GM18507 (cell line): ENCODE data around the gene CIB2.
A peak's percentile ranks its signal among the peaks of the same experiment; 100 is the strongest.

ENCODE experiments used
- DNase-seq: peaks from one replicate; pipeline ENCODE4 v3.0.0; 2011; ENCODE audit warnings: low read depth; ENCODE audit not compliant: insufficient read length; ENCODE audit errors: extremely low spot score
- FAIRE-seq: peaks from 2 replicates; lab custom pipeline; 2011; peaks lifted over from hg19 to GRCh38; lab: Jason Lieb, UNC

Gene CIB2

DNA sequence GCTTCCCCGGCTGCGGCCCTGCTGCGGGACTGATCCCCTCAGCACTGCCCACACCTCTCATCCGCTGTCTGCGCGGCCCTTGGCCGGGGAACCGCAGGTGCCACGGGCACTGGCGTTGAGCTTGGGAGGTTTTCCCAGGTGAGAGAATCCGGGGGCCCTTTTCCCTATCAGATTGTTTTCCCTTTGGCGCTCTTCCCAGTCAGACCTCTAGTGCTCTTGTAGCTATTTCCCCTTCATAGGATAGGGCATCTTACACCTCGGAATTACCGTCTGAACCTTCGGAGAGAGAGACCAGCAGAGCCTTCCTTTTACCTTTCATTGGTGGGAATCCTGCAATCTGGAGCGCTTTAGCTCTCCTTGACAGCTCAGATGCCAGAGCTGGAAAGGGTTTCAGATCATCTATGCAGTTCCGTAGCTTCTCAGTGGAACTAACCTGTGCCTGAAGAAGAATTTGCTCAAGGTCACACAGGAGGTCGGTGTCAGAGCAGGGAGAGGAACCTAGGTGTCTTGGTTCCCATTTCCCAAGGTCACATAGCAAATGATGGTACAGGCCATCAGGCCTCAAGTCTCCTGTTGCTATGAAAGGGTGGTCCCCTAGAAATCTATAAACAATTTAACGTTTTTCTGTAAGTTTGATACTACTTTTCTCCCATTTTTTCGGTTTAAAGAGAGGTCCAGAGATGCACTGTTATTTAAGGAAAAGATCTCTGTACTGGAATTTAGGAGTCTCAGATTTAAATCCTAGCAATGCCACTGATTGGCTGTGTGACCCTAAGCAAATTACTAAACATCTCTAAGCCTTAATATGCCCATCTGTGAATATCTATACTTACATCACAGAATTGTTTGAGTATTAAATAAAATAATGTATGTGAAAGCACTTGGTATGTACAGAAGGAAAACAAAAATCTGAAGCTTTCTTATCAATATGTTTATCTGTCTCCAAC is 18.8 kb upstream of the CIB2 start:
- FAIRE-seq (no peak), DNase-seq (no peak)

DNA sequence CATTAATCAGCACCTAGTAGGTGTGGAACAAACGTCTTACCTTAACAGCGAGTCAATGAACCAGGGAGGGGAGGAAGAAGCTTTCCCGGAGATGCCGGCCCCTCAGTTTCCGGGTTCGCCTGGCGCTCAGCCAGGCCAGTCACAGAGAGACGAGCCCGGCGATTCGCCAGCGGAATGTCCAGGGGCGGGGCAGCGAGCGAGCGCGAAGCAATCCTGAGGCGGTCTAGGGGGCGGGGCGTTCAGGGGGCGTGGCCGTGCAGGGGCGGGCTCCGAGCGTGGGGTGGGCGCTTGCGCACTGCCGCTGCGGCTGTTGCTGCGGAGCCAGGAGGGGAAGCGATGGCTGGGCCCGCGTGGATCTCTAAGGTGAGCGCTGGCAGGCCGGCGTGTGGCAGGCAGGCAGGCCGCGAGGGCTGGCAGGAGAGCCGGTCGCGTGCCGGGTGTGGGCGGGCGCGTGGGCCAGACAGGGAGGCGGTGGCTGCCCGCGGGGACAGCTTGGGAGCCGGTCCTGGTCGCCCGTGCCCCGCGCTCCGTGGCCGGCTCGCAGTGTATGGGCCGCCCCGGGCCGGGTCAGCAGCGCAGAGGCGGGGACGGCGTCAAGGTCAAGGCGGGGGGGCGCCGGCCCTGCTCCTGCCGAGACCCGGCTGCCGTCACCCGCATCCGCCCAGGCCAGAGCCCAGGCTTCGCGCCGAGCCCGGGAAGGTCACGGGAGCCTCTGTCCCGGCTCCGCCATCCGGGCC is 18.0 kb upstream of the CIB2 start, which contains the start of gene IDH3A:
TSS of gene IDH3A (plus strand) at position 295 of the 737 bp plus-strand sequence. CDS start at position 337, 42 bp downstream.
- FAIRE-seq: peak; percentile 93

GRCh38 chr15:78148392-78149067 is 17.3 kb upstream of the CIB2 start:
- DNase-seq (no peak), FAIRE-seq (no peak)

More for the DNA sequence above, 18.0 kb upstream of the CIB2 start, which contains the start of gene IDH3A:
- peak; percentile 94 for DNase-seq

DNA sequence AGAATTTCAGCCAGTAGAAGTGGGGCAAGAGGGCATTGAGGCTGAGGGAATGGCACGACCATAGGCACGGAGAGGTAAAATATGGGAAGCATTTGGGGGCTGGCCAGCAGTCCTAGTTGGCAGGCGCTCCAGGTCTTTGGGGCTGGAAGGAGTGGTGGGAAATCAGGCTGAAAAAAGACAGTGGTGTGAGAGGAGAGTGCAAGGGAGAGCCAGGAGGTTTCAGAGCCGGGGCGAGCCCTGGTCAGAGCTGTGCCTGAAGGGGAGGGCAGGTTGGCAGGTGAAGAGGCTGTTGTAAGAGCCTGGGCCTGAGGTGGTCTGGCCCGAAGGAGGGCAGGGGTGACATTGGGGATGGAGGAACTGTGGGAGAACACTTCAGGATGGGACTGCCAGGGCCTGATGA is 16.3 kb upstream of the CIB2 start:
- no peak for FAIRE-seq
- DNase-seq: no peak

- DNase-seq (no peak), FAIRE-seq (no peak)
Measured at GRCh38 chr15:78146425-78147154, 15.3 kb upstream of the CIB2 start.

DNA sequence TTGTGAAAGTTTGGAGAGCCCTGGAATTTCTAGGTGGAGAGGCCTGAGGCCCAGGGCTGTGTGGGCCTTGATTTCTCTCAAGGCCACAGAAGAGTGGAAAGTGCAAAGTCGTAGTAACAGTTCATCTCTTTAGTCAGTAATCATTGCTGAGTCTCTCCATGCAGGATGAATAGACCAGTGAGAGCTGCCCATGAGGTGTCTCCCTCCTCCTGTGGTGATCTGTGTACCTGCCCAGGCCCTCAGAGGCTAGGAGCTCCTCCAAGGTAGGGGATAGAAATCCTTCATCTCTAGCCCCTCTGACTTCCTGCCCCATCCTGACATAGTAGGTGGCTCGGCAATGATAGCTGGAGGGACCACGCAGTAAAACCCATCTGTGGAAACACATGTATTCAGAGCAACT is 11.1 kb upstream of the CIB2 start:
- DNase-seq: no peak
- FAIRE-seq: no peak

GRCh38 chr15:78140292-78140691 is 9.0 kb upstream of the CIB2 start:
- DNase-seq (no peak), FAIRE-seq (no peak)

DNA sequence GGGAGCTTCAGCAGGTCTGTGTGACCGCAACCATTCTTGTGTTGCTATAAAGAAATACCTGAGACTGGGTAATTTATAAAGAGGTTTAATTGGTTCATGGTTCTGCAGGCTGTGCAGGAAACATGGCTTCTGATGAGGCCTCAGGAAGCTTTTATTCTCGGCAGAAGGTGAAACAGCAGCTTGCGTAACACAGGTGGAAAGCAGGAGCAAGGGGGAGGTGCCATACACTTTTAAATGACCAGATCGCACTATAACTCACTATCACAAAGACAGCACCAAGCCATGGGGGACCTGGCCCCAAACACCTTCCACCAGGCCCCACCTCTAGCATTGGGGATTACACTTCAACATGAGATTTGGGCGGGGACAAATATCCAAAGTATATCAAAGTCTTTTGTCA is 8.3 kb upstream of the CIB2 start:
- FAIRE-seq: no peak
- no peak for DNase-seq

DNA sequence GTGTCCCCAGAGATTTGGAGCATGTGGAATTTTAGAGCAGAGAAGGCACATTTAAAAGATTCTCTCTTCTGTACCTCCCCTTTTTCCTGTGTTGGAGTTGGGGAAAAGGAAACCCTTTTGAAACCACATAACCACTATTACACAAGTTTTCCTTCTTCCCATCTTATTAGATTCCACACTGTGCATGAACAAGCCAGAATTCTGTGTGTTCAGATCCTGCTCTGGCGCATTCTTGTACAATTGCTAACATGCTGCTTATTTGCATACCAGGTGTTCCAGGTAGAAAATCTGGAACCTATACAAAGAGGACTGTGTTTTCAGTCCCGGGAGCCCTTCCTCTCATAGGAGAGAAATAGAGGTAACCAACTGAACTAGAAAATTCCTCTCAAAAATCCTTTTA is 2.6 kb upstream of the CIB2 start:
- DNase-seq: no peak
- FAIRE-seq: no peak

- no peak for DNase-seq
- FAIRE-seq: no peak
Measured at GRCh38 chr15:78130466-78131294, 565 bp downstream of the CIB2 start.

GRCh38 chr15:78129751-78130287 is 1.4 kb downstream of the CIB2 start:
- DNase-seq (no peak), FAIRE-seq (no peak)

DNA sequence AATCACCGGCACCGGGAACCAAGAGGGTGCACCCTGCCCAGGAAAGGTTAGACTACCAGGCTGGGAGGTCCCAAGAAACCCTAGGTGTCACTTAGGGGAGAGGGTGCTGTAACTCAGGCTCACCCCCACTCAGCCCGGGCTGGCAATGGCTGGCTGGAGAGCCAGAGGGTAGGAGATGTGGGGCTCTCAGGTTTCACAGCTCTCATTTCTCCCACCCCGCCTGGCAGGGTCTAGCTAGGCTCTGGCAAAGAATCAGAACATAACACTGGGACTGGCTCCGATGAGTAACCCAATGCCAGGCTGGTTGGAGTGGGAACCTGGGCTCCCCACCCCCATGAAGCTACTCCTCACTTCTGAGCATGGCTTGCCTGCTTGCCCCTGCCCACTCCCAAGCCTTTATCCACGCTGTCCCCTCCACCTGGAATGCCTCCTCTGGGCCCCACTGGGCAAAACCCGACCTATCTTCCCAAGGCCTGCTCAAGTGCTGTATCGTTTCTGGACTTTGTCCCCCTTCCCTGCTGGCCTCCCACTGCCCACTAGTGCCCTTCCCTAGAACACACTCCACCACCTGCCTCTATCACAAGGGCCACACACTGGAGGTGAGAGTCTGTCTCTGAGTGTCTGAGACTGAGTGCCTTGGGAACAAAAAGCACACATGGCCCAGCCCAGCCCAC is 2.0 kb downstream of the CIB2 start:
- FAIRE-seq: no peak
- DNase-seq: no peak

DNA sequence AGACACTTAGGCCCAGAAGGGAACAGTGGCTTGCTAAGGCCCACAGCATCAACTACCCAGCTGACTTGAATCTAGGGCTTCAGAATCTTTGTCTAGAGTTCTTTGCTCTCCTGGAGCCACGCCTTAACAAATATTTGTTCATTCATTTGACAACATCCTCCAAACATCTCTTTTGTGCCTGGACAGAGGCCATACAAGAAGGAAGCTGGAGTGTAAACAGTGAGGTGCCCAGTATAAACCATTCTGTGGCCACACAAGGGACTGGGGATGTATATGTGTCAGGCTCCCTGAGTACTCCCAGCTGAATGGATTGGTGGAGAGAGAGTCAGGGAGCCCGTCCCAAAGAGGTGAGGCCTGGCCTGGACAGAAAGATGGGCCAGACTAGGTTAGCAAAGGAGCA is 3.4 kb downstream of the CIB2 start:
- FAIRE-seq (no peak), DNase-seq (no peak)

- FAIRE-seq (no peak), DNase-seq (no peak)
Measured at GRCh38 chr15:78125267-78125666, 6.0 kb downstream of the CIB2 start.

DNA sequence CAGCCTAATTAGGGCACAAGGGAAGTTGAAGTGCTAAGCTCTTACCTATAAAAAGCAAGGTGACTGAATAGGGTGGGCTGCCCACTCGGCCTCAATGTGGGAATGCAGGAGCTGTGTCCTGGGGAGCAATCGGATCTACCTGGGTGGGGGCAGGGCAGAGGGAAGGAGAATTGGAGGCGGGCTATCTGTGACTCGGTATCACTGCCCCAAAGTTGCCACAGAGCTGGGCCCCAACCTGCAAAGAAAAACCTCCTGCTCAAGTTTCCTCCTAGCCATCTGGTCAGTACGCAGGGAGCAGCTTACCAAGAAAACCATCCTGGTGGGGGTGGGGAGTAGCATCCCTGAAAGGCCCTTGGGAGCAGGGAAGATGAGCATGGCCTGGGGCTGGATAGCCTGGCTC is 10.7 kb downstream of the CIB2 start:
- no peak for FAIRE-seq
- no peak for DNase-seq

GRCh38 chr15:78112551-78112950 is 18.7 kb downstream of the CIB2 start:
- FAIRE-seq (no peak), DNase-seq (no peak)

DNA sequence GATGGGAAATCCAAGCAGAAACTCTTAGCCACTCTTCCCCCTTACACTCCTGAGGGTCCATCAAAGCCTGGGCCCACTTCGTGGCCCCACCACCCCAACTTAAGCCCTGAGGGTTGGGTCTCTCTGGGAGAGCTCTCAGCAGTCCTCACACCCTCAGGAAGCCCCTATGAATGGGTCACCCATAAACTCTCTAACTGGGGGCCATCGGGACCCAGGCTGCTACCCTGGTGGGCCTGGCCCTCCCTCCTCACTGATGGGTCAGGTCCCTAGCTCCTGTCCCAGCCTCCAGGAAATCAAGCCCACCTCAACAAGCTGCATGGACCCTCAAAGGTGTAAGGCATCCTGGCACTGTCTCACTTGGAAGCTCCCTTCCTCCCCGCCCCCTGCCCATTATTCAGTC is 19.5 kb downstream of the CIB2 start:
- no peak for DNase-seq
- no peak for FAIRE-seq

DNA sequence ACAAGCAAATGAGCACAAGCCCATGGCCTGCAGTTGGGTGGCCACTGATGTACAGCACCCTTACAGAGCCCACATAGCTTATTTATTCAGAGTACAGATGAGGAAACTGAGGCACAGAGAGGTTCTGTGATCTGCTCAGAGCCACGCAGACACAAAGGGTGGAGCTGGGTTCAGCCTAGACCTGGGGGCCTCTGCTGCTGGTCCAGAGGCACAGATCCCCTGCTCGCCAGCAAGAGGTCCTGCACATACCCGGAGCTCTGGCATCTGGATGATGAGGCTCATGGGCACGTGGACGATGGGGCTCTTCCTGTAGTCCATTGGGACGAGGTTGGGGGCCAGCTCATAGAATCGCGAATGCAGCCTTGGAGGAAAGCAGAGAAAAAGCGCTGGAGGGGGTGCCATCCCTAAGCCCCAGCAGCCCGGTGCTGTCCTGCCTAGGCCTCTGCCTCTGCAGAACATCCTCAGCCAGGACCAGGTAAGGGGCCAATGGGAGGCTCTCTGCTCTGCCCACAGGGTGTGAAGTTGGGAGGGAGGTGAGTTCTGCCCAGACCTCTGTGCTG is 20.2 kb downstream of the CIB2 start:
- DNase-seq: no peak
- FAIRE-seq: no peak
